MM.1S (cell line): ENCODE results near the gene TOR1A.

Experiments
- DNase-seq: peaks from one replicate; pipeline ENCODE4 v3.0.0-alpha.2; 2015
- H2AFZ ChIP-seq: fragments of 300-600 bp; sonication (generic); 2 replicates; pipeline ENCODE4 v1.6.0; 2016; ENCODE audit warnings: antibody characterized with exemption, low read length
- H3F3A ChIP-seq: fragments of 300-600 bp; sonication (generic); 2 replicates; pipeline ENCODE4 v1.6.1; 2016; ENCODE audit warnings: mild to moderate bottlenecking, antibody characterized with exemption, low read length, moderate library complexity, mixed read lengths; ENCODE audit not compliant: insufficient read depth
- H3K27ac ChIP-seq: fragments of 300-600 bp; sonication (generic); 2 replicates; pipeline ENCODE4 v1.5.1; 2016; ENCODE audit warnings: mild to moderate bottlenecking, low read length
- H3K27me3 ChIP-seq: fragments of 300-600 bp; sonication (generic); replicated peaks from 2 replicates; pipeline ENCODE4 v1.6.0; 2016; ENCODE audit warnings: low read length; ENCODE audit not compliant: insufficient read depth
- H3K36me3 ChIP-seq: fragments of 300-600 bp; sonication (generic); replicated peaks from 2 replicates; pipeline ENCODE4 v1.6.1; 2016; ENCODE audit warnings: mild to moderate bottlenecking, low read length, mixed read lengths; ENCODE audit not compliant: insufficient read depth
- H3K4me1 ChIP-seq: fragments of 300-600 bp; sonication (generic); 2 replicates; pipeline ENCODE4 v1.6.1; 2016; ENCODE audit warnings: low read length, mixed read lengths
- H3K4me2 ChIP-seq: fragments of 300-600 bp; sonication (generic); 2 replicates; pipeline ENCODE4 v1.6.0; 2016; ENCODE audit warnings: low read depth, low read length
- H3K4me3 ChIP-seq: fragments of 300-600 bp; sonication (generic); 2 replicates; pipeline ENCODE4 v1.5.1; 2016; ENCODE audit warnings: low read length, mixed read lengths
- H3K79me2 ChIP-seq: fragments of 300-600 bp; sonication (generic); 2 replicates; pipeline ENCODE4 v1.6.1; 2016; ENCODE audit warnings: mixed run types, low read length, mixed read lengths
- H3K9ac ChIP-seq: fragments of 300-600 bp; sonication (generic); 2 replicates; pipeline ENCODE4 v1.6.1; 2016; ENCODE audit warnings: low read length, mixed read lengths
- H3K9me2 ChIP-seq: fragments of 300-600 bp; sonication (generic); replicated peaks from 2 replicates; pipeline ENCODE4 v1.6.1; 2016; ENCODE audit warnings: mild to moderate bottlenecking, low read length, mixed read lengths; ENCODE audit not compliant: insufficient read depth
- H3K9me3 ChIP-seq: fragments of 300-600 bp; sonication (generic); replicated peaks from 2 replicates; pipeline ENCODE4 v1.6.1; 2016; ENCODE audit warnings: mild to moderate bottlenecking, low read length, mixed read lengths; ENCODE audit not compliant: insufficient read depth
- H4K20me1 ChIP-seq: fragments of 300-600 bp; sonication (generic); 2 replicates; pipeline ENCODE4 v1.6.1; 2016; ENCODE audit warnings: mild to moderate bottlenecking, low read length, moderate library complexity, mixed read lengths; ENCODE audit not compliant: insufficient read depth
- CTCF ChIP-seq: fragments of 300-600 bp; sonication (generic); IDR thresholded peaks from 2 replicates; pipeline ENCODE4 v1.5.1; 2016; ENCODE audit warnings: antibody characterized with exemption, low read length, mixed read lengths
- EZH2 ChIP-seq: fragments of 300-600 bp; sonication (generic); optimal IDR thresholded peaks from 2 replicates; pipeline ENCODE3; 2017; ENCODE audit warnings: low read depth, mild to moderate bottlenecking, antibody characterized with exemption, low read length, mixed read lengths
- EZH2phosphoT487 ChIP-seq: fragments of 300-600 bp; sonication (generic); IDR thresholded peaks from 2 replicates; pipeline ENCODE4 v1.6.1; 2018; ENCODE audit warnings: antibody characterized with exemption, low read length

The TOR1A gene

GRCh38 chr9:129832982-129833381 is 9.0 kb upstream of the TOR1A start:
- no peak overlapping the region for H2AFZ ChIP-seq
- H3K4me2 ChIP-seq: no peak overlapping the region
- H3K36me3 ChIP-seq: peaks cover 4% of the 10 kb centered on the region; the same call in 1 of the 2 replicates
- H3K27me3 ChIP-seq: no peaks in the 10 kb centered on the region
- H4K20me1 ChIP-seq: no peaks in the 10 kb centered on the region
- H3K9me3 ChIP-seq: no peaks in the 10 kb centered on the region
- peaks cover 14% of the 10 kb centered on the region; the same call in 1 of the 2 replicates for H3K4me1 ChIP-seq
- peaks cover 27% of the 10 kb centered on the region for H3K79me2 ChIP-seq
- no peaks in the 10 kb centered on the region for H3F3A ChIP-seq
- TF ChIP-seq EZH2phosphoT487 (no peak), CTCF (no peak), EZH2 (no peak)
- no peak overlapping the region for H3K4me3 ChIP-seq
- no peak for DNase-seq
- H3K9me2 ChIP-seq: no peaks in the 10 kb centered on the region
- no peak overlapping the region for H3K9ac ChIP-seq
- H3K27ac ChIP-seq: no peak overlapping the region

- H3K9ac ChIP-seq: no peak overlapping the region
- no peak for DNase-seq
- no peak overlapping the region for H2AFZ ChIP-seq
- no peaks in the 10 kb centered on the region for H4K20me1 ChIP-seq
- H3K27ac ChIP-seq: no peak overlapping the region
- H3F3A ChIP-seq: 0 out of 2 replicates have a peak, but pooled peaks cover 6% of the 10 kb centered on the region
- H3K4me1 ChIP-seq: peaks cover 3% of the 10 kb centered on the region; the same call in 1 of the 2 replicates
- no peak overlapping the region for H3K4me3 ChIP-seq
- TF ChIP-seq CTCF: no peak
- TF ChIP-seq EZH2: no peak
- no peak for TF ChIP-seq EZH2phosphoT487
- no peaks in the 10 kb centered on the region for H3K9me3 ChIP-seq
- H3K9me2 ChIP-seq: no peaks in the 10 kb centered on the region
- peaks cover 9% of the 10 kb centered on the region for H3K79me2 ChIP-seq
- H3K4me2 ChIP-seq: no peak overlapping the region
- no peaks in the 10 kb centered on the region for H3K27me3 ChIP-seq
- peaks cover 4% of the 10 kb centered on the region; the same call in 1 of the 2 replicates for H3K36me3 ChIP-seq
These were observed 5.0 kb upstream of the TOR1A start for GRCh38 chr9:129828969-129829368.

- H3K4me1 ChIP-seq: no peaks in the 10 kb centered on the region
- H3K36me3 ChIP-seq: peaks cover 4% of the 10 kb centered on the region; the same call in 1 of the 2 replicates
- TF ChIP-seq EZH2 (no peak), EZH2phosphoT487 (no peak), CTCF (no peak)
- H3K9ac ChIP-seq: no peak overlapping the region
- peaks cover 4% of the 10 kb centered on the region for H3K79me2 ChIP-seq
- no peaks in the 10 kb centered on the region for H4K20me1 ChIP-seq
- H3K9me2 ChIP-seq: no peaks in the 10 kb centered on the region
- no peak overlapping the region for H3K4me2 ChIP-seq
- no peak overlapping the region for H3K4me3 ChIP-seq
- no peak overlapping the region for H3K27ac ChIP-seq
- H3K9me3 ChIP-seq: no peaks in the 10 kb centered on the region
- H3K27me3 ChIP-seq: no peaks in the 10 kb centered on the region
- no peak for DNase-seq
- no peak overlapping the region for H2AFZ ChIP-seq
- 0 out of 2 replicates have a peak, but pooled peaks cover 6% of the 10 kb centered on the region for H3F3A ChIP-seq
These were observed 4.1 kb upstream of the TOR1A start for GRCh38 chr9:129828051-129828450.
